HepG2 (cell line): ENCODE data around the gene OR2V2. TPM values are rescaled to one million over a fixed set of nuclear protein-coding genes. Genes with fewer than 3 reads are reported as not detected.

ENCODE experiments used
- ARHGAP35 ChIP-seq: sonication (generic); formaldehyde crosslinking; IDR thresholded peaks from 2 replicates; pipeline ENCODE4 v1.9.0; 2022; ENCODE audit warnings: mild to moderate bottlenecking, inconsistent platforms, moderate library complexity, missing genetic modification reagents, borderline replicate concordance
- BCL6 ChIP-seq: IDR thresholded peaks from 2 replicates; pipeline ENCODE4 v1.6.1; 2016; ENCODE audit warnings: missing genetic modification reagents, missing compliant biosample characterization
- CBX5 ChIP-seq: sonication (generic); formaldehyde crosslinking; IDR thresholded peaks from 2 replicates; pipeline ENCODE4 v1.4.0; 2020; ENCODE audit warnings: missing genetic modification reagents, borderline replicate concordance
- HMGA1 ChIP-seq: sonication (generic); formaldehyde crosslinking; conservative IDR thresholded peaks from 2 replicates; pipeline ENCODE4 v1.4.0; 2020; ENCODE audit warnings: missing genetic modification reagents
- HNRNPK ChIP-seq: fragments of 200-400 bp; formaldehyde crosslinking; IDR thresholded peaks from 2 replicates; pipeline ENCODE4 v1.6.1; 2018; ENCODE audit warnings: low read length, low read depth, moderate library complexity, mild to moderate bottlenecking; ENCODE audit not compliant: poor library complexity, severe bottlenecking
- HNRNPUL1 ChIP-seq: fragments of 200-400 bp; formaldehyde crosslinking; IDR thresholded peaks from 2 replicates; pipeline ENCODE4 v1.6.1; 2017; ENCODE audit warnings: low read depth, mild to moderate bottlenecking, low read length, moderate library complexity
- NFE2L1 ChIP-seq: sonication (generic); formaldehyde crosslinking; IDR thresholded peaks from 2 replicates; pipeline ENCODE4 v1.4.0; 2020; ENCODE audit warnings: missing genetic modification reagents, mild to moderate bottlenecking, borderline replicate concordance
- SPEN ChIP-seq: sonication (generic); formaldehyde crosslinking; IDR thresholded peaks from 2 replicates; pipeline ENCODE4 v1.5.1; 2020; ENCODE audit warnings: low read depth, mild to moderate bottlenecking, missing genetic modification reagents
- ZFP1 ChIP-seq: IDR thresholded peaks from 2 replicates; pipeline ENCODE4 v1.6.1; 2016
- ZNF296 ChIP-seq: sonication (generic); formaldehyde crosslinking; conservative IDR thresholded peaks from 2 replicates; pipeline ENCODE4 v1.5.0; 2020; ENCODE audit warnings: mild to moderate bottlenecking, missing genetic modification reagents
- ZNF446 ChIP-seq: sonication (generic); formaldehyde crosslinking; IDR thresholded peaks from 2 replicates; pipeline ENCODE4 v1.5.0; 2020; ENCODE audit warnings: mild to moderate bottlenecking, missing genetic modification reagents
- ZNF468 ChIP-seq: sonication (generic); formaldehyde crosslinking; IDR thresholded peaks from 2 replicates; pipeline ENCODE4 v1.8.0; 2022; ENCODE audit warnings: mild to moderate bottlenecking, moderate library complexity, missing genetic modification reagents
- ZNF616 ChIP-seq: sonication (generic); formaldehyde crosslinking; IDR thresholded peaks from 2 replicates; pipeline ENCODE4 v1.5.0; 2020; ENCODE audit warnings: low read depth, mild to moderate bottlenecking, missing genetic modification reagents
- polyA plus RNA-seq, 8 experiments: library from polyadenylated mRNA; depleted of rRNA in 3 of 8; stranded (reverse) in 7 of 8; unstranded in 1 of 8; fragments of >200 nt; fragmentation: Illumina TruSeq in 4 of 8; extraction: Trizol in 4 of 8; gene quantifications; 2 replicates each; pipeline versions ENCODE4 v1.2.1 to v1.2.3, GENCODE V29; 2011 to 2016; ENCODE audit warnings: low read depth in 4 of 8, missing spikeins in 1 of 8, mixed read lengths in 1 of 8; ENCODE audit not compliant: insufficient read depth in 1 of 8
- total RNA-seq, 5 experiments: library from RNA; depleted of rRNA; stranded (reverse); fragments of >200 nt; fragmentation: Illumina TruSeq; extraction: Trizol; gene quantifications; 2 replicates each; pipeline ENCODE4 v1.2.3, GENCODE V29; 2016; ENCODE audit warnings: low read depth in 1 of 5
- TF ChIP-seq, protein P1 (sequence below): IDR thresholded peaks from 2 replicates; pipeline ENCODE4 v1.6.1; 2016; ENCODE audit warnings: mild to moderate bottlenecking
- TF ChIP-seq, protein P2 (sequence below): sonication (generic); formaldehyde crosslinking; conservative IDR thresholded peaks from 2 replicates; pipeline ENCODE4 v1.4.0; 2020; ENCODE audit warnings: missing genetic modification reagents
- TF ChIP-seq, protein P3 (sequence below): sonication (generic); formaldehyde crosslinking; IDR thresholded peaks from 2 replicates; pipeline ENCODE4 v1.9.0; 2022; ENCODE audit warnings: missing genetic modification reagents, mild to moderate bottlenecking, borderline replicate concordance
- TF ChIP-seq, protein P4 (sequence below): IDR thresholded peaks from 2 replicates; pipeline ENCODE4 v1.6.1; 2016; ENCODE audit warnings: low read depth, control low read depth
- TF ChIP-seq, protein P5 (sequence below): sonication (generic); formaldehyde crosslinking; IDR thresholded peaks from 2 replicates; pipeline ENCODE4 v1.4.0; 2020; ENCODE audit warnings: low read depth, mild to moderate bottlenecking, missing genetic modification reagents

Gene OR2V2
- total and polyA plus RNA-seq, 2 of the 13 experiments (the other 11 are each of a cell fraction or from before 2014, with no cell fraction given), result not detected

DNA sequence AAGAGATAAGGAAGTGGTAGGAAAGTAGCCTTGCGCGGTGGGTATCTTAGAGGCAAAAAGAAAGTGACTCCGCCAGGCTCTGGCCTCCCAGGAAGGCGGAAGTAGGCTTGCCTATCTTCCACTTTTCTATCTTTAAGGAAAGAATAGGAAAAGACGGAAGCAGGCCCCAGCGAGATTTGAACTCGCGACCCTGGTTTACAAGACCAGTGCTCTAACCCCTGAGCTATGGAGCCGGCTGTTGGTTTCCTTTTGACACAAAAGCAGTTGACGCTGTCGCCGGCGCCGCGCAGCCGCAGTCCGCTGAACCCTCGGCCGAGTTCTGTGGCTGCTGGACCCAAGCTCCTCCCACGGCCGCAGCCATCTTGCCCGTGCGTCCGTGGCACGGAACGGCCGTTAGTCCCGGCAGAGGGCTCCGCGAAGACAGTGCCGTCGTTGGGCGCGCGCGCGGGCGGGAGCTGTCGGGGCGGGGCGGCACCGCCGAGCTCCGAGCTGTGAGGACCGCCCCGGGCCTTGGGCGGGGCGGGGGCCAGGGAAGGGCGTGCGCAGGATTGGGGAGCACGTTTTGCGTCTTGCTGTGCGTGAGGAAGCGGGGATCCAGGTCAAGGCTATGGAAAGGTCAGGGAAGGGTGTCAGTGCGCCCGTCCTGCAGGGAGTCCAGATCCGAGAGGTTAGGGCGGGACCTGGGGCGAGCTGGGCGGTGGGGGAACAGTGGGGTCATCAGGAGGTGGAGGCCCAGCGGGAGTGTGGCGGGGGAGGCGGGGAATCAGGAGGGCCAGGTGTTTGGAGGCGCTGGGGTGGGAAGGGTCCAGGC is 44.3 kb downstream of the OR2V2 start (continued):
- TF ChIP-seq, protein P1, sequence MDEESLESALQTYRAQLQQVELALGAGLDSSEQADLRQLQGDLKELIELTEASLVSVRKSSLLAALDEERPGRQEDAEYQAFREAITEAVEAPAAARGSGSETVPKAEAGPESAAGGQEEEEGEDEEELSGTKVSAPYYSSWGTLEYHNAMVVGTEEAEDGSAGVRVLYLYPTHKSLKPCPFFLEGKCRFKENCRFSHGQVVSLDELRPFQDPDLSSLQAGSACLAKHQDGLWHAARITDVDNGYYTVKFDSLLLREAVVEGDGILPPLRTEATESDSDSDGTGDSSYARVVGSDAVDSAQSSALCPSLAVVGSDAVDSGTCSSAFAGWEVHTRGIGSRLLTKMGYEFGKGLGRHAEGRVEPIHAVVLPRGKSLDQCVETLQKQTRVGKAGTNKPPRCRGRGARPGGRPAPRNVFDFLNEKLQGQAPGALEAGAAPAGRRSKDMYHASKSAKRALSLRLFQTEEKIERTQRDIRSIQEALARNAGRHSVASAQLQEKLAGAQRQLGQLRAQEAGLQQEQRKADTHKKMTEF (CRISPR knock-in tag), result peak; percentile 71; the same call in 1 of the 2 replicates
- TF ChIP-seq BCL6 (CRISPR knock-in tag) (no peak), ZNF446 (CRISPR knock-in tag) (peak; percentile 49; the same call in 1 of the 2 replicates), ZNF468 (CRISPR knock-in tag) (no peak), ARHGAP35 (peak; percentile 78; the same call in 1 of the 2 replicates), ZNF296 (CRISPR knock-in tag) (no peak), ZNF616 (CRISPR knock-in tag) (no peak; the same call in 1 of the 2 replicates), CBX5 (CRISPR knock-in tag) (no peak), HNRNPK (no peak), ZFP1 (CRISPR knock-in tag) (0 out of 2 replicates have a peak, but pooled peaks have one; percentile 57), HNRNPUL1 (no peak), NFE2L1 (CRISPR knock-in tag) (no peak), HMGA1 (CRISPR knock-in tag) (no peak), SPEN (peak; percentile 83)
- TF ChIP-seq, protein P2, sequence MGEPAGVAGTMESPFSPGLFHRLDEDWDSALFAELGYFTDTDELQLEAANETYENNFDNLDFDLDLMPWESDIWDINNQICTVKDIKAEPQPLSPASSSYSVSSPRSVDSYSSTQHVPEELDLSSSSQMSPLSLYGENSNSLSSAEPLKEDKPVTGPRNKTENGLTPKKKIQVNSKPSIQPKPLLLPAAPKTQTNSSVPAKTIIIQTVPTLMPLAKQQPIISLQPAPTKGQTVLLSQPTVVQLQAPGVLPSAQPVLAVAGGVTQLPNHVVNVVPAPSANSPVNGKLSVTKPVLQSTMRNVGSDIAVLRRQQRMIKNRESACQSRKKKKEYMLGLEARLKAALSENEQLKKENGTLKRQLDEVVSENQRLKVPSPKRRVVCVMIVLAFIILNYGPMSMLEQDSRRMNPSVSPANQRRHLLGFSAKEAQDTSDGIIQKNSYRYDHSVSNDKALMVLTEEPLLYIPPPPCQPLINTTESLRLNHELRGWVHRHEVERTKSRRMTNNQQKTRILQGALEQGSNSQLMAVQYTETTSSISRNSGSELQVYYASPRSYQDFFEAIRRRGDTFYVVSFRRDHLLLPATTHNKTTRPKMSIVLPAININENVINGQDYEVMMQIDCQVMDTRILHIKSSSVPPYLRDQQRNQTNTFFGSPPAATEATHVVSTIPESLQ (CRISPR knock-in tag), result 0 out of 2 replicates have a peak, but pooled peaks have one; percentile 65
- TF ChIP-seq, protein P3, sequence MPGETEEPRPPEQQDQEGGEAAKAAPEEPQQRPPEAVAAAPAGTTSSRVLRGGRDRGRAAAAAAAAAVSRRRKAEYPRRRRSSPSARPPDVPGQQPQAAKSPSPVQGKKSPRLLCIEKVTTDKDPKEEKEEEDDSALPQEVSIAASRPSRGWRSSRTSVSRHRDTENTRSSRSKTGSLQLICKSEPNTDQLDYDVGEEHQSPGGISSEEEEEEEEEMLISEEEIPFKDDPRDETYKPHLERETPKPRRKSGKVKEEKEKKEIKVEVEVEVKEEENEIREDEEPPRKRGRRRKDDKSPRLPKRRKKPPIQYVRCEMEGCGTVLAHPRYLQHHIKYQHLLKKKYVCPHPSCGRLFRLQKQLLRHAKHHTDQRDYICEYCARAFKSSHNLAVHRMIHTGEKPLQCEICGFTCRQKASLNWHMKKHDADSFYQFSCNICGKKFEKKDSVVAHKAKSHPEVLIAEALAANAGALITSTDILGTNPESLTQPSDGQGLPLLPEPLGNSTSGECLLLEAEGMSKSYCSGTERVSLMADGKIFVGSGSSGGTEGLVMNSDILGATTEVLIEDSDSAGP, result peak; percentile 85
- TF ChIP-seq, protein P4, sequence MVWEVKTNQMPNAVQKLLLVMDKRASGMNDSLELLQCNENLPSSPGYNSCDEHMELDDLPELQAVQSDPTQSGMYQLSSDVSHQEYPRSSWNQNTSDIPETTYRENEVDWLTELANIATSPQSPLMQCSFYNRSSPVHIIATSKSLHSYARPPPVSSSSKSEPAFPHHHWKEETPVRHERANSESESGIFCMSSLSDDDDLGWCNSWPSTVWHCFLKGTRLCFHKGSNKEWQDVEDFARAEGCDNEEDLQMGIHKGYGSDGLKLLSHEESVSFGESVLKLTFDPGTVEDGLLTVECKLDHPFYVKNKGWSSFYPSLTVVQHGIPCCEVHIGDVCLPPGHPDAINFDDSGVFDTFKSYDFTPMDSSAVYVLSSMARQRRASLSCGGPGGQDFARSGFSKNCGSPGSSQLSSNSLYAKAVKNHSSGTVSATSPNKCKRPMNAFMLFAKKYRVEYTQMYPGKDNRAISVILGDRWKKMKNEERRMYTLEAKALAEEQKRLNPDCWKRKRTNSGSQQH (CRISPR knock-in tag), result no peak
- TF ChIP-seq, protein P5, sequence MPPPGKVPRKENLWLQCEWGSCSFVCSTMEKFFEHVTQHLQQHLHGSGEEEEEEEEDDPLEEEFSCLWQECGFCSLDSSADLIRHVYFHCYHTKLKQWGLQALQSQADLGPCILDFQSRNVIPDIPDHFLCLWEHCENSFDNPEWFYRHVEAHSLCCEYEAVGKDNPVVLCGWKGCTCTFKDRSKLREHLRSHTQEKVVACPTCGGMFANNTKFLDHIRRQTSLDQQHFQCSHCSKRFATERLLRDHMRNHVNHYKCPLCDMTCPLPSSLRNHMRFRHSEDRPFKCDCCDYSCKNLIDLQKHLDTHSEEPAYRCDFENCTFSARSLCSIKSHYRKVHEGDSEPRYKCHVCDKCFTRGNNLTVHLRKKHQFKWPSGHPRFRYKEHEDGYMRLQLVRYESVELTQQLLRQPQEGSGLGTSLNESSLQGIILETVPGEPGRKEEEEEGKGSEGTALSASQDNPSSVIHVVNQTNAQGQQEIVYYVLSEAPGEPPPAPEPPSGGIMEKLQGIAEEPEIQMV (CRISPR knock-in tag), result peak; percentile 86; the same call in 1 of the 2 replicates
